Glomerular endothelial cell (primary cell): Measurements from ENCODE around the gene AEBP2. TPM values are rescaled to one million over a fixed set of nuclear protein-coding genes. Genes with fewer than 3 reads are reported as not detected.
"Not testable (repeated sequence)": the region's sequence is repeated elsewhere in the genome, so short reads cannot be mapped to it uniquely, and the experiment has no call there.

Source experiments
- DNase-seq: peaks from one replicate; pipeline ENCODE4 v3.0.0-alpha.2; 2011; ENCODE audit warnings: low read depth, low spot score; ENCODE audit errors: extremely low read depth
- total RNA-seq: library from RNA; depleted of rRNA; stranded (reverse); fragments of >200 nt; gene quantifications from 2 replicates; pipeline ENCODE4 v1.2.3, GENCODE V29; 2015

AEBP2 gene
- total RNA-seq, 1 donor from 2014 or later = 24.7 TPM

DNA sequence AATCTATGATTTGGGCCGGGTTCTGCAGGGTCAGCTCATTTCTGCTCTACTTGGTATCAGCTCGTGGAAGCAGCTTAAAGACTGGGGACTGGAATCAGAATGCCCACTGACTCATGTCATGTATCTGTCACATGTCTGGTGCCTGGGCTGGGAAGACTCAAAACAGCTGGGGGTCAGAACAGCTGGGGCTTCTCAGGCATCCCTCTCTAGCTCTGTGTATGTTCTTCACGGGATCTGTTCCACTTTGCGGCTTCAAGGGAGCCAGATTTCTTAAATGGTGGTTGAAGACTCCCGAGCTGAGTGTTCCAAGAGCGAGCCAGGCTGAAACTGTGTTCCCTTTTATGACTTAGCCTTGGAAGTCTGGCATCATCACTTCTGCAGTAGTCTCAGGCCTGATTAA is 11.9 kb downstream of the AEBP2 start:
- no peak for DNase-seq

DNA sequence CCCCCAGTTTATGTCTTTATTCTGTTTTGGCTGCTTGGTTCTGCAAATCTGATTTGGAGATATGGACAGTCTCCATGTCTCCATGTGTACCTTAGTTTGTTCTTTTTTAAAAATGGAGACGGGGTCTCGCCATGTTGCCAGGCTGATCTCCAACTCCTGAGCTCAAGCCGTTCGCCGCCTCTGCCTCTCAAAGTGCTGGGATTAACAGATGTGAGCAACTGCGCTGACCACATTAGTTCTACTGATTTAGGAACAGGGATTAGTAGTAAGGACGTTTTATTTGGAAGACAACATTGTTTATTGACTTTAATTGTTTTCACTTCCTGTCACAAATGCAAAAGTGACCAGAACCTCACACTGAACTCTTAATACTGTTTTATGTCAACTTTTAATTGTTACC is 14.7 kb downstream of the AEBP2 start:
- DNase-seq = no peak

DNA sequence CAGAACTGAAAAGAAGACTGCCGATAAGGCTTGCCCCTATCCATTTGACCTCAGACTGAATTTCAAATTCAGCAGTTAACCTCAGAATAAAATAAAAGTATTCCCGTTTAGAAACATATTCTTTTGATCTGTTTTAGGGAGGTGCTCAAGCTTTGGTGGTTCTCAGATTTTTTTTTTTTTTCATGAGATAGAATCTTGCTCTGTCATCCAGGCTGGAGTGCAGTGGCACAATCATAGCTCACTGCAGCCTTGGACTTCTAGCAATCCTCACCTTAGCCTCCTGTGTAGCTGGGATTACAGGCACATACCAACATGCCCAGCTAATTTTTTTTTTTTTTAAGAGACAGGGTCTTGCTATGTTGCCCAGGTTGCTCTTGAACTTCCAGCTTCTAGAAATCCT is 15.5 kb downstream of the AEBP2 start:
- DNase-seq = no peak

DNA sequence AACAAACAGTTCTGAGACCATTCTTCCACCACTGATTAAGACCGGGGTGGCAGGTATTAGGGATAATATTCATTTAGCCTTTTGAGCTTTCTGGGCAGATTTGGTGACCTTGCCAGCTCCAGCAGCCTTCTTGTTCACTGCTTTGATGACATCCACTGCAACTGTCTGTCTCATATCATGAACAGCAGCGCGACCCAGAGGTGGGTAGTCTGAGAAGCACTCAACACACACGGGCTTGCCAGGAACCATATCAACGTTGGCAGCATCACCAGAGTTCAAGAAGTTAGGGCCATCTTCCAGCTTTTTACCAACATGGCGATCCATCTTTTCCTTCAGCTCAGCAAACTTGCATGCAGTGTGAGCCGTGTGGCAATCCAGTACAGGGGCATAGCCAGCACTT is 16.9 kb downstream of the AEBP2 start:
- no peak for DNase-seq

DNA sequence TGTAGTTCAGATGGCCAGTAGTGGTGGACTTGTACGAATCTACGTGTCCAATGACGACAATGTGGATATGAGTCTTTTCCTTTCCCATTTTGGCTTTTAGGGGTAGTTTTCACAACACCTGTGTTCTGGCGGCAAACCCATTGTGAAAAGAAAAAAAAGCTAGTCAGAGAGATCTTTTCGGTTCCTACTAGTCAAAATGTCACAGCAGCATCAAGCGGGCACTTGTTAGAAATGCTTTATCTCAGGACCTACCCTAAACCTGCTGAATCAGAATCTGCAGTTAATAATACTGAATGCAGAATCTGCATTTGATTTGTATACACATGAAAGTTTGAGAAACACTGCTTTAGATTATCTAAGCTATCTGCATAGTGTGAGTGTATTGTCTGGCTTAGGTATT is 18.3 kb downstream of the AEBP2 start:
- no peak for DNase-seq

DNA sequence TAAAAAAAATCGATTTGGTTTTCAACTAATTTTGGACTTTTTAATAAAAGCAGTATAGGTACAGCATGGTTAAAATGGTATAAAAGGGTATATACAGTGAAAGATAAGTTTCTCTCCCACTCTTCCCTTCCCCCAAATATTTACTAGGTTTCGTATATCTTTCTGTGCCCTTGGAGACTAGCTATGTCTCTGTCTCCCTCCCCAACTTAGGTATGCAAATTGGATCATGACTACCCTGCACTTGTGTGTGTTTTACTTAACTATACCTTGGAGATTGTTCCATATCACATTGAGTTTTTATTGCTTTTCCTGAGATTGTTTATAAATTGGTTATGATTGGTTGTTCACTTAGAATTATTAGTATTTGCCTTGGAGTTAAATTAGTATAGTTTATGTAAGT is 19.4 kb downstream of the AEBP2 start:
- DNase-seq = no peak

DNA sequence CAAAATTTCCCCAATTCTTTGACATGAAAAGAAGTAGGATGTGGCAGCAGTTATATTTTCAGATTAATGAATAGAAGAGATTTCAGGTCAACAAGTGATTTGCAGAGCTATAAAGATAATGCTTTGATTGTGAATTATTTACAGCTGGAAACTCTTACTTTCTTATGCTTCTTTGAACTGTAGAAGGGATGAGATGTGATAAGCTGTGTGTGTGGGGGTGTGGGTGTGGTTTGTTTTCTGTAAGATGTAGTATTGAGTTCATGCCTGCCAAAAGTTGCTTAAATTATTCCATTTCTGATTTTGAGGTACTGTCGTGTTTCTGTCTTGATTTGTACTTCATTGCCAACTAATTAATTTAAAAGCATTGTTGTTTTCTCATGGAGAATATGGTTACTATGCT is 22.7 kb downstream of the AEBP2 start:
- no peak for DNase-seq

DNA sequence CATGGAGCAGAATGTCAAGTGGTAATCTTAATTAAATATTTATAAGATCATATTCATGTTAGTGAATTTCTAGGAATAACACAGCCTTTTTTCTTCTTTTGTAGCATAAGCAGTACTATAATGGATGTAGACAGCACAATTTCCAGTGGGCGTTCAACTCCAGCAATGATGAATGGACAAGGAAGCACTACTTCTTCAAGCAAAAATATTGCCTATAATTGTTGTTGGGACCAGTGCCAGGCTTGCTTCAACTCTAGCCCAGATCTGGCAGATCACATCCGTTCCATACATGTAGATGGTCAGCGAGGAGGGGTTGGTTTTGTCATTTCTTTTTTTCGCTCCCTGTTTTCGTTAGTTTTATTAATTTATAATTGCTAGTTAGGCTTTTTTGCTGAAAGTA is 23.1 kb downstream of the AEBP2 start:
- no peak for DNase-seq

DNA sequence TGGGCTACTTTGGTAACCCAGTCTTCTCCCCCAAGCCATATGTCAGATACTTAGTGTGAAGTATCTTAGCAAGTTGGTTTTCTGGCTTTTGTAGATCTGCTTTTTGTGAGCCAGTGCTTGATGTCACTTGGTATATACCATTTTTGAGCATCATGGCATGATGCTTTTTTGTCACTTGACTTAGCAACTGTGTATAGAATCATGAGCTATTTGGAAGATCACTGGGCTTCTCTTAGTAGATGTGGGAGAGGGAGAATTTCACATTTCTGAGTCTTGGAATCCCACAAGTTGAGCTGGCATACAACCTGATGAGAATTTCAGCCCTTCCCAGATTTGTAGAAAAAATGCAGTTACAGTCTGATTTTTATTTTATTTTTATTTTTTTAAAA is 24.9 kb downstream of the AEBP2 start:
- DNase-seq = no peak

DNA sequence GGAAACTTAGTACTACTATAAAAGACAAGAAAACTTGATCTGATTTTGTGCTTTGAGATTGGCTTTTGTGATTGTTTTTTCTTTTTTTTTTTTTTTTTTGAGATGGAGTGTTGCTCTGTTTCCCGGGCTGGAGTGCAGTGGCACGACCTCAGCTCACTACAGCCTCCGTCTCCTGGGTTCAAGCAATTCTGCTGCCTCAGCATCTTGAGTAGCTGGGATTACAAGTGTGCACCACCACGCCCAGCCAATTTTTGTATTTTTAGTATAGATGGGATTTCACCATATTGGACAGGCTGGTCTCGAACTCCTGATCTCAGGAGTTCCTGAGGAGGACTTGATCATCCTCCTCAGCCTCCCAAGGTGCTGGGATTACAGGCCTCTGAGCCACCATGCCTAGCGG is 26.4 kb downstream of the AEBP2 start:
- DNase-seq = no peak

DNA sequence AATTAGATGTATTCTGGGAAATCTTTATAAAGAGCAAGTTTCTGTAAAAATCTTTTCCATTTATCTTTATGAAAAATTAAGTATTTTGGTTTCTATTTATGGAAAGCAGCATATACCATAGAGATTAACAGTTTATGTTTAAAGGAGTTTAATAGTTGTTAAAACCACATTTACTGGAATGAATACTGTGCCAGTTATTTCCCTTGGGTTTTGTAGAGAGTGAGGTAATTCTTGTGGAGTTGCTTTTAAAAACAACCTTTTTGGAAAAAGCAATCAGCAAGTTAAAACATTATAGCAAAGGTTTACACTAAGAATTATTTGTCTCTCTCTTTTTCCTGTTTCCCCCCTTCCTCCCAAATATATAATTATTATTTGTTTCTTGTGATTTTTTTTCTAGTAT is 34.9 kb downstream of the AEBP2 start:
- no peak for DNase-seq

DNA sequence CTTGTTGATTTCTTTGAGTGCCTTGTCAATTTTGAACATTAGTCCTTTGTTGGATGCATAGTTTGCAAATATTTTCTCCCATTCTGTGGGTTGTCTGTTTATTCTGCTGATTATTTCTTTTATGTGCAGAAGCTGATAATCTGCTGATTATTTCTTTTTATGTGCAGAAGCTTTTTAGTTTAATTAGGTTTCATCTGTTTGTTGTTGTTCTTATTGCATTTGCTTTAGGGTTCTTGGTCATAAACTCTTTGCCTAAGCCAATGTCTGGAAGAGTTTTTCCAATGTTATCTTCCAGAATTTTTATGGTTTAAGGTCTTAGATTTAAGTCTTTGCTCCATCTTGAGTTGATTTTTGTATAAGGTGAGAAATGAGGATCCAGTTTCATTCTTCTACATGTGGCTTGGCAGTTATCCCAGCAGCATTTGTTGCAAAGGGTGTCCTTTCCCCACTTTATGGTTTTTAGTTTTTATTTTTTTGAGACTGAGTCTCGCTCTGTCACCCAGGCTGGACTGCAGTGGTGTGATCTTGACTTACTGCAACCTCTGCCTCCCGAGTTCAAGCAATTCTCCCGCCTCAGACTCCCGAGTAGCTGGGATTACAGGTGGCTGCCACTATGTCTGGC is 36.7 kb downstream of the AEBP2 start:
- DNase-seq = not testable (repeated sequence)

DNA sequence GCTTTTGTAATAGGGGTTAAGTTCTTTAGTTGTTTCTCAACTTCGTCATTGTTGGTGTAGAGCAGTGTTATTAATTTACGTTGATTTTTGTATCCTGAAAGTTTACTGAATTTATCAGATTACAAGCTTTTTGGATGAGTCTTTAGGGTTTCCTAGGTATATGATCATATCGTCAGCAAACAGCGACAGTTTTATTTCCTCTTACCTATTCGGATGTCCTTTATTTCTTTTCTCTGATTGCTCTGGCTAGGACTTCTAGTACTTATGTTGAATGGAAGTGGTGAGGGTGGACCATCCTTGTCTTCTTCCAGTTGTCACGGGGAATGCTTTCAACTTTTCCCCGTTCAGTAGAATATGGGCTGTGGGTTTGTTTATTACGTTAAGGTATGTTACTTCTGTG is 37.8 kb downstream of the AEBP2 start:
- DNase-seq = no peak

DNA sequence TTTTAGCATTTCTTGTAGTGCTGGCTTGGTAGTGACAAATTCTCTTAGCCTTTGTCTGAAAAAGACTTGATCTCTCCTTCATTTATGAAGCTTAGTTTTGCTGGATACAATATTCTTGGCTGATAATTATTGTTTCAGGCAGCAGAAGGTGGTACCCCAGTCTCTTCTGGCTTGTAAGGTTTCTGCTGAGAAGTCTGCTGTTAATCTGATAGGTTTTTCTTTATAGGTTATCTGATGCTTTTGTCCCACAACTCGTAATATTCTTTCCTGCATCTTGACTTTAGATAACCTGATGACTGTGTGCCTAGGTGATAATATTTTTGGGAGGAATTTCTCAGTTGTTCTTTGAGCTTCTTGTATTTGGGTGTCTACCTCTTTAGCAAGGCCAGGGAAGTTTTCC is 41.2 kb downstream of the AEBP2 start:
- DNase-seq = no peak

DNA sequence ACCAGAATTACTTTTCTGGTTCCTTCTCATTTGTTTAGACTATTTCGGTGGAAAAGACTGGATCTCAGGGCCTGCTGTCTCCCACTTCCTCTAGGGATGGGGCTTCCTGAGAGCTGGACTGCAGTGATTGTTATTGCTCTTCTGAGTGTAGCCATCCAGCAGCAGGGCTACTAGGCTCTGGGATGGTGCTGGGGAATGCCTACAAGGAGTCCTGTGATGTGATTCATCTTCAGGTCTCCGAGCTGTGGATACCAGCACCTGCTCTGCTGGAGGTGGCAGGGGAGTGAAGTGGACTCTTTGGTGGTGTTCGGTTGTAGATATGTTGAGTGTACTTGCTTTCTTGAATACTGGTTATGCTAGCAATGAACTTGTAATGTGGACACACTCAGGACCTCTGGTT is 42.7 kb downstream of the AEBP2 start:
- DNase-seq = no peak

DNA sequence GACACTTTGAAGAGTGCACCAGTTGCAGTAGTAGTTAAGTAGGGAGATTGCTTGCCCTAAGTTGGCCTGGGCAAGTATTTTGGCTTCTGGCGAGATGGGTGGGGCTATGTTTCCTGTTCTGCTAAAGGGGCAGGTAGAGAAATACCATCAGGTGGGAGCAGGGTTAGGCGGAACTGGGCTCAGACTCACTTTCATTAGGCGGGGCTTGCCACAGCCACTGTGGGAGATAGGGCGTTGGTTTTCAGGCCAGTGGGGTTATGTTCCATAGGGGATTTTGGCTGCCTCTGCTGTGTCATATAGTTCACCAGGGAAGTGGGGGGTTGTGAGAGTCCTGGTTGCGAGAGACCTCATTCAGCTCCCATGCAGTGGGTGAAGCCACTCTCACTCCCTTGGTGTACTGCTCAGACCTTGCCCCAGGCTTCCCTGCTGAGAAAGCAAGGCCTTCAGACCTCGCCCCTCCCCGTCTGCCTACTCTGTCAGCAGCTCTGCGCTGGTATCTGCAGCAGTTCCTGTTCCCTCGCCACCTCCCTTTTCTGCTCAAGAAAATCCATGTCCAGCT is 43.3 kb downstream of the AEBP2 start:
- no peak for DNase-seq

DNA sequence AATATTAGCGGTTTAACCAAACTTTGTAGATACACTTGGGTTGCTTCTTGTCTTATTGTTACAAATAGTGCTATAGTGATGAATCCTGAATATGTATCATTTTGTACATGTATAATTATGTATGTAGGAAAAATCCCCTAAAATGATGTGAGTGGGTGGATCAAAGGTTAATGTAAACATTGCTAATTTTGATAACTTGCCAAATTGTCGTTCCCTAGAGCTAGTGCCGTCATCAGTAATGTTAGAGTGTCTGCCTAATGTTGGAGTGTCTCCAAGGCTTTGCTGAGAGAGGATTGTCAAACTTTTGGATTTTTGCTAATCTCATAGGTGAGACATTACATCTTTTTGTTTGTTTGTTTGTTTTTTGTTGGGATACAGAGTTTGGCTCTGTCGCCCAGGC is 44.4 kb downstream of the AEBP2 start:
- no peak for DNase-seq

DNA sequence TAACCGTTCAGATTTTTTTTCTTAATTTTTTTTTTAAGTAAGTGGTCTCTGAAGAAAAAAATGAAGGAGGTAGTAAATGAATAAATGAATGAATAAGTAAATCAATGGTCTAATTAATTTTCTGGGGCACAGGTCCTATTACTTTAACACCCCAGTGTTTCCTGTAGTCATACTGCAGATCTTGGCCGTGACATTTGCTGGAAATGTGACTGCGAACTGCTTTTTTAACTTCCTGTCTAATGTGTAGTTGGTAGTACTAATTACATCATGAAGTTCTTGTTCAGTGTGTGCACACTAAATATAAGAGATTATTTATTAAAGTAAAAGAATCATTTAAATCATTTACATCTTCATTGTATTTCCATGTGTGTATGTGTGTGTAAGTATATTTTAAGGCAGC is 45.4 kb downstream of the AEBP2 start:
- no peak for DNase-seq

DNA sequence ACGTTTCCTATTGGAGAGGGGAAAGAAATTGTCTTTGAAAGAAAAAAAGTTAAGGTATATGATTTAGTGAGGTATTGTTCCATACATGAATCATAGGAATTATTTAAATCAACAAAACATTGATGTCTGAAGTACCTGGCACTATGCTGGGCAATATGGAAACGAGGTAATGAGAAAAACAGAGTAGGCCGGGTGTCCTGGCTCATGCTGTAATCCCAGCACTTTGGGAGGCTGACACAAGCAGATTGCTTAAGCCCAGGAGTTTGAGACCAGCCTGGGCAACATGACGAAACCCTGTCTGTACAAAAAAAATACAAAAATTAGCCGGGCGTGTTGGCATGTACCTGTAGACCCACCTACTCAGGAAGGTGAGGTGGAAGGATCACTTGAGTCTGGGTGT is 45.9 kb downstream of the AEBP2 start:
- no peak for DNase-seq

DNA sequence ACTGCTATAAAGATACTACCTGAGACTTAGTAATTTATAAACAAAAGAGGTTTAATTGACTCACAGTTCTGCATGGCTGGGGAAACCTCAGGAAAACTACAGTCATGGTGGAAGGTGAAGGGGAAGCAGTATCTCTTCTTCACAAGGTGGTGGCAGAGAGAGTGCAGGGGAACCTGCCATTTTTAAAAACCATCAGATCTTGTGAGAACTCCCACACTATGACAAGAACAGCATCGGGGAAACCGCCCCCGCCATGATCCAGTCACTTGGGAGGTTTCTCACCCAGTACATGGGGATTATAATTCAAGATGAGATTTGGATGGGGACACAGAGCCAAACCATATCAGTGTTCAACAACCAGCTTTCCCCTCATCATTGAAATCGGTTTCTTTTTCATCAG is 49.9 kb downstream of the AEBP2 start:
- no peak for DNase-seq

DNA sequence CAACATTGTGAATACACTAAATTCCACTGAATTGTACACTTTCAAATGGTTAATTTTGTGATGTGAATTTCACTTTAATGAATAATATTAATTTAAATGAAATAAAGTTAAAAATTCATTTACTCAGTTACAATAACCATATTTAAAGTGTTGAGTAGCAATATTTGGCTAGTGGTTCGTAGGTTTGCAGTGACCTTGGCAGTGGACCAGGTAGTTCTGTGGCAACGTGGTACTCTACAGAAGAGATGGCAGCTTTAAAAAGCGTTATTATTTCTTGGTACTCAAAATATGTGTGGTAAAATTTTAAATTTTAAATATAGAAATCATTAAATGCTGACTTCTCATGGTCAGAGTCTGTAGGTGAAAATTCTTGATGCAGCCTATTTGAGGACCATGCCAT is 51.6 kb downstream of the AEBP2 start:
- DNase-seq = no peak

DNA sequence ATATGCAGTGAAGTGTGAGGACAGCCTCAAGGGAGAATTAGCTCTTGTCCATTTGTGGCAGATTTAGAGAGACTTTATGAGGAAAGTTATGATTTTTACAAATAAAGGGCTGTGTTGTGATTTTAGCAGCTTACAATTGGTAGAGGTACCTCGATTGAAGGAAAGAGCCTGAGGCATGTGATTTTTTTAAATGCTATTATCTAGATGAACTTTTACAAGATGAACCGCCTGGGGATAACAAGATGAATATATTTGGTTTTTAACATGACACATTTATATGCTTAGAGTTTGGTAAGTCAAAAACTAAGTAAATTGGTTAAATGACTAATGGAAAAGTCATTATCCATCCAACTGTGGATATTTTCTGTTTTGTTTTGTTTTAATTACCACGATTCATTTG is 52.6 kb downstream of the AEBP2 start:
- no peak for DNase-seq

DNA sequence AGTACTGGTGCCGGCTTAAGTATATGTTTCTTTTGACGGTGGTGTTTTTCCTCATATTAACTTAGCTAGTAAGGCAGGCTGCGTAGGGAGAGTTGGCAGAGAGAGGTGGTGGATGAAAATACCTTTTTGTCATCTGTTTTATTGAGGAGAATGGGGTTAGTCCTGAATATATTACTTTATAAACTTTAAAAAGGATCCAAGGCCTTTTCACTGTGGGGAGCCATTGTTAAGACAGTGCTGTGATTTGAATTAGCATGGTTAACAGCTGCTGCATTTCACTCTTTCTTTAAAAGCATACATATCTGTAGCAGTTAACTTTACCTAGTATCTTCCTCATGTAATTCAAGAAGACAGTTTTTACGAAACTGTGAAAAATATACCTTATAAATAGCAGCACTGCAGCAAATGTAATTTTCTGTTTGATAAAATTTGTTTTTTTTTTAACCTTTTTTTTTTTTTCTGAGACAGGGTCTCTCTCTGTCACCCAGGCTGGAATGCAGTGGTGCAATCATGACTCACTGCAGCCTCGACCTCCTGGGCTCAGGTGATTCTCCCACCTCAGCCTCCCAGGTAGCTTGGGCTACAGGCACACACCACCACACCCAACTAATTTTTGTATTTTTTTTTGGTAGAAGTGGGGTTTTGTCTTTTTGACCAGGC is 57.1 kb downstream of the AEBP2 start:
- DNase-seq = no peak
